Stimulated activated CD4-positive, alpha-beta T cell treated with anti-CD3 and anti-CD28 coated beads, Interleukin-4, amount 100 ng/mL, for 48 hours (primary cell): Measurements from ENCODE around the gene BAAT.

Source experiments
- DNase-seq, 2 donors: peaks; one replicate each; pipeline ENCODE4 v3.0.0-alpha.2; 2020; ENCODE audit warnings: low read depth in 2 of 2

The BAAT gene

DNA sequence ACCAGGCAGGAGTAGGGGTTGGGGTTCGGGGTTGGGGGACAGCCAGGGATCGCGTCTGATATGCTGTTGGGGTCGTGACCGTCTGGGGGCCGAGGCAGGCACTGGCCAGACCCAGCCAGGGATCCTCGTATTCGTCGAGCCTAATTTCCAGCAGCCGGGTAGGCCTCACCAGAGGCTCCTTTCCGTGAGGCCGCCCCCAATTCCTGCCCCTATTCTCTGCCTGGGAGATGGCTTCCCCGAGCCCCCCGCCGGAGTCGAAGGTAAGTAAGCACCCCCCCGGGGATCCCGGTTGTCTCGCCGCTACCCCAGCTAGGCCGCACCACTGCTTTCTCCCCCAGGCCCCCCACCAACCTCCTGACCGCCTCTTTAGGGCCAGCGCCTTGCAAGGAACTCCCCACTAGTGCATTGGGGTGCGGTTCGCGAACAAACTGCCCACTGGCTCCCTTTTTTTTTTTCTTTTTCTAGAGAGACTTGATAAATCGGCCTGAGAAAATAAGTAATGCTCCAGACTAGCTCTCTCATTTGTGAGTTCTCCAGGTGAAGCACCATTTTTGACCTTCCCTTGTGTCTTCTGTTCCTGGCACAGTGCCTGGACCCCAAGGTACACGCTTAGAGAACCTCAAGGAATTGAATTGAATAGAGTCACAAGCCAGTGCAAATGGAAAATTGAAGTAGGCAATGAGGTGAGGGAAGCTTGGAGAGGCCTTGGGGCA is 14.3 kb upstream of the BAAT start:
- DNase-seq: no peak

- peak; percentile 90 to 93 for DNase-seq
Observed at GRCh38 chr9:101398068-101398929, 13.5 kb upstream of the BAAT start, which contains the start of the genes MRPL50 and ZNF189. MRPL50 (minus strand) TSS chr9:101398618; CDS start chr9:101398592, 26 bp downstream. ZNF189 (plus strand) TSS chr9:101398851; CDS start chr9:101399157, 306 bp downstream.

DNA sequence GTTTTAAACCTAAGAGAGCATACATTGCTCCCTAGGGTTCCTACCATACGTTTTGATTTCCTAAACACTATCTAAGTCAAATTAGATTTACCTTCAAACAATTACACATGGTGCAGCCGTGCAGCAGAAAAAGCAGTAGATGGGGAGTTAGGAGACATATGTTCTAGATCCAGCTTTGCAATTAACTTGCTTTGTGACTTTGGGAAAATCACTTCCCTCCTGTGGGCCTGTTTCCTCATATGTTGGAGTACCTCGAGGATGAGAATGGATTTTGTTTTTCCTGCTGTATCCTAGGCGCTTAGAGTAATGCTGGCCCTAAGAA is 12.9 kb upstream of the BAAT start:
- DNase-seq: no peak

- no peak for DNase-seq
Observed at GRCh38 chr9:101394687-101395086, 9.9 kb upstream of the BAAT start.

DNA sequence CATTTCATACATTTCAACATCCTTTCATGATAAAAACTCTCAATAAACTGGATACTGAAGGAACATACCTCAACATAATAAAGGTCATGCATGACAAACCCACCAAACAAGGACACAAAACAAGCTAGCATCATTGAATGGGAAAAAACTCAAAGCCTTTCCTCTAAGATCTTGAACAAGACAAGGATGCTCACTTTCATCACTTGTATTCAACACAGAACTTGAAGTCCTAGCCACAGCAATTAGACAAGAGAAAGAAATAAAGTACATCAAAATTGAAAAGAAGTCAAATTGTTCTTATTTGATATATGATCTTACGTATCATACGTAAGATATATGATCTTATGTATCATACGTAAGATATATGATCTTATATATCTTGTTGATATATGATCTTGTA is 8.3 kb upstream of the BAAT start:
- DNase-seq: no peak

DNA sequence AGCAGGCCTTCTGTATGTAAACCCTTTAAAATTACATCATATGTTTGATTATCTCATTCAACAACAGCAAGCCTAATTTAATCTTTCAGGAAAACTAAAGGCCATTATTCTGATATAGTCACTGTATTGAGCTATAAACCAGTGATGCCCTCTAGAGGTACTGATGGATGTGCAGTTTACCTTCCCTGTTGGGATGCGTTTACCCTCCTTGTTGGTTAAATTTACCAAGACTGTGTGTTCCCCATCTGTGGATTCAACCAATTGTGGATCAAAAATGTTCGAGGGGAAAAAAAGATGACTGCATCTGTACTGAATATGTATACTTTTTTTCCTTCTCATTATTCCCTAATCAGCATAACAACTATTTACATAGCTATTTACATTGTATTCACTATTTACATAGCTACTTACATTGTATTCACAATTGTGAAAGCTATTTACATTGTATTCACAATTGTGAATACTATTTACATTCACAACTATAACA is 3.7 kb upstream of the BAAT start:
- no peak for DNase-seq

- DNase-seq: no peak
Observed at GRCh38 chr9:101387871-101388506, 3.2 kb upstream of the BAAT start.

- DNase-seq: no peak
Observed at GRCh38 chr9:101383361-101383760, 1.4 kb downstream of the BAAT start.

- DNase-seq: no peak
Observed at GRCh38 chr9:101381833-101382342, 2.9 kb downstream of the BAAT start.

DNA sequence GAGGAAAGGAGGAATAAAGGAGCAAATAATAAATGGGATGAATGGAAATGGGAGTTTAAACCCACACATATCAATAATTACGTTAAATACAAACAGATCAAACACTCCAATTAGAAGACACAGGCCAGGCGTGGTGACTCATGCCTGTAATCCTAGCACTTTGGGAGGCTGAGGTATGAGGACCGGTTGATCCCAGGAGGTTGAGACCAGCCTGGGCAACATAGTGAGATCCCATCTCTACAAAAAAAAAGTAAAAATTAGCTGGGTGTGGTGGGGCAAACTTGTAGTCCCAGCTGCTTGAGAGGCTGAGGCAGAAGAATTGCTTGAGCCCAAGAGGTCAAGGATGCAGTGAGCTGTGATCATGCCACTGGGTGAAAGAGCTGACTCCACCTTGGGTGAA is 3.7 kb downstream of the BAAT start:
- no peak for DNase-seq

GRCh38 chr9:101380295-101380694 is 4.5 kb downstream of the BAAT start:
- no peak for DNase-seq

GRCh38 chr9:101376111-101376848 is 8.5 kb downstream of the BAAT start:
- no peak for DNase-seq

- no peak for DNase-seq
Observed at GRCh38 chr9:101375546-101375945, 9.3 kb downstream of the BAAT start.

DNA sequence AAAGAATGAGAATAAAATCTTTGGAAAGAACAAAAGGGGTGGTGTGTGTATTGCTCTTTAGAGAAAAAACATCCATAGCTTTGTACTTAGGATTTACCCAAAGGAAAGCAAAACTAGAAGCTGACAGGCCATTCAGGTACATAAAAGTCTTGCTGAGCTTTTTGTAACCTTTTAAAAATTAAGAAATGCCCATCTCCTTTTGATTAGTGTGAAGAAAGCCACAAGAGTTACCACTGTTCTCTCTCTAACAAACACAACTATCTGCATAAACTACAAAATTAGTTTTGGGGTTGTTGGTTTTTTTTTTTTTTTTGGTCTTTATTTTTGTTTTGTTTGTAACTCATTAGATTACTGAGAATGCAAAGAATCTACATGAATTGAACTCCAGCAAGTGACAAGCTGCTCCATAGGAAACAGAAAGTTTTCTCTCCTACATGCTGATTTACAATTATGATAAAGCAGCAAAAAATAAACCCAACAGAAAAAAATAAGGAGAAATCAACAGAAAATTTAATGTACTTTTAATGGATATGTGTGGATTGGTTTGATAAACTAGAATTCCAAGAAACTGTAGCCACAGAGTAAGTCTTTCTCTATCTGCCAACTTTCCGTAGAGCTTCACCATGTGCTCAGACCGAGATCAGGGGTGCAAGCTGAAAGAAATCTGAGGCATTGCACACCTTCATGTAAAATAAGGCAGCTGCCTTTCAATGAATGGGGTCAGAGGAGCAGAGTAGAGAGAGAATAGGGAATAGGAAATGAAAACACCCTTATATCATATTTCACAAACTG is 12.3 kb downstream of the BAAT start:
- DNase-seq: no peak

- no peak for DNase-seq
Observed at GRCh38 chr9:101371813-101372212, 13.0 kb downstream of the BAAT start.

DNA sequence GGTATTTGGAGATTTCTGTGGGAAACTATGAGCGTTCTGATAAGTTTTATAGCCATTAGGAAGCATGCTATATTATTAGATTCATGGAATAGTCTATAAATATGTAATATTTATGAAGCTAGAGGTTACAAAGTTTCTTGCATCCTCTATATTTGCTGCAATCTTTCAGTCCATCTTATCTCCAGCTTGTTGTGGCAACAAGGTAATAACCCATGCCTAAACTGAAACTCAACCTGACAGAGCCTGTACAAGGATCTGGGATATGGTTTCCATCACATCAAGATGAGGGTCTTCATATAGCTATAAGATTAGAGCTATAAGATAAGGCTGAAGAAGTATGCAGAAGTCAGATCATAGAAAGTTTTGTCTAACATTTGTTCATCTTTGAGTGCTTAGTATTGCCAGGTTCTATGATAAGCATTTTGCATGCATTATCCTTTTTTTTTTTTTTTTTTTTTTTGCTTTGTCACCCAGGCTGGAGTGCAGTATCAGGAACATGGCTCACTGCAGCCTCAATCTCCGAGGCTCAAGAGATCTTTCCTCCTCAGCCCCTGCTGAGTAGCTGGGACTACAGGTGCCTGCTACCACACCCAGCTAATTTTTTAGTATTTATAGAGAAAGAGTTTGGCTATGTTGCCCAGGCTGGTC is 14.8 kb downstream of the BAAT start:
- DNase-seq: no peak

DNA sequence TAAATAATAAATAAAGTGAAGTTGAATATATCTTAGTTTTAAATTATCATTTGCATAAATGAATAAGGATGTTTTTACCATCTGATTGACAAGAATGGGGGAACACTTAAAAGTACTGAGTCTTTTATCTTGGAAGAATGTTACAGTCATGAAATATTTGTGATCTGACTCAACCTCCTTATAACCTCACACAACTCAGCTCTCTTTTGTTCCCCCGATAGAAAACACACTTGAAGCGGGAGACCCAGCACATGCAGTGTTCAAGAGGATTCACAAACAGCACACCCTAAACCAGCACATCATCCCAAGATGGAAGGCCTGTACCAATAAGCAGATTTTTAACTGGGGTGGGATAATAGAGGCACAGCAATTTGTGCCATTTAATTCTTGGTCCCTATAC is 15.5 kb downstream of the BAAT start:
- DNase-seq: no peak

GRCh38 chr9:101367323-101367722 is 17.5 kb downstream of the BAAT start:
- no peak for DNase-seq

- DNase-seq: no peak
Observed at GRCh38 chr9:101366038-101366756, 18.6 kb downstream of the BAAT start.

- DNase-seq: no peak
Observed at GRCh38 chr9:101365181-101365580, 19.6 kb downstream of the BAAT start.
